Measurements from ENCODE around the gene CLPTM1. TPM values are rescaled to one million over a fixed set of nuclear protein-coding genes. Genes with fewer than 3 reads are reported as not detected.
A peak's percentile ranks its signal among the peaks of the same experiment; 100 is the strongest.

Gene CLPTM1
- total RNA-seq, 1 experiment from 2014 or later = 106 TPM

DNA sequence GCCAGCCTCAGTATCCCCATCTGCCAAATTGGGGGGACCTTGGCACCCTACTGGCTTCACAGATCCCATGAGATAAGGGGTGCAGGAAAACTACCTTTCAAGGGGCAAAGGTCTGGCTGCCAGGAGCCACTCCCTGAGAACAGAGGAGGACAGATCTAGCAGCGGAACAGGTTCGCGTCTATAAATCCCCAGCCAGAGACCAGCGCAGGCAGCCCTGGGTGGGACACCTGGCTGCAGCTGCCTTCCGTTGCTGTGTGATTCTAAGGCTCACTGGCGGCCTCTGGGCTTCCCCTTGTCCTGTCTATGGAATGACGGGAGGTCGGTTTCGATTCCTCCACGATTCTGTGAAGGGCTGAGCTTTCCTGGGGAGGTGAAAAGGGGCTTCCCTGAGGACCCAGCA lies 53.4 kb downstream of the CLPTM1 start:
- peak; percentile 83 for DNase-seq (ENCODE audit: low spot score)

- DNase-seq (ENCODE audit: low spot score) = no peak
Measured at GRCh38 chr19:45009625-45010255, 54.6 kb downstream of the CLPTM1 start.

DNA sequence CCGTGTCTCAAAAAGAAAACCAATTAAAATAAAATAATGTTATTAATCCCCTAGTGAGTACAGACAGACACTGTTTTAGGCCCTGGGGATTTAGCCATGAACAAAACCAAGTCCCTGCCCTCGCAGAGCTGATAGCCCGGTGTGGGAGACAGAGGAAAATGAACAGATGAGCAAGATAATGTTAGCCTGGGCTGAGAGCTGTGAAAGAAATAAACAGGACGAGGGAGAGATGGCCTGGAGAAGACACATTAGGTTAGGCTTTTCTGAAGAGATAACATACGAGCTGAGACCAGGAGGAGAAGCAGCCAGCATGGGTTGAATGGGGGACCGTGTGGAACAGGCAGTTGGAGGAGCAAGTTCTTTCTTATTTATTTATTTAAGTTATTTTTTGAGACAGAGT lies 55.1 kb downstream of the CLPTM1 start:
- no peak for DNase-seq (ENCODE audit: low spot score)

- no peak for DNase-seq (ENCODE audit: low spot score)
Measured at GRCh38 chr19:45011959-45012358, 56.8 kb downstream of the CLPTM1 start.

DNA sequence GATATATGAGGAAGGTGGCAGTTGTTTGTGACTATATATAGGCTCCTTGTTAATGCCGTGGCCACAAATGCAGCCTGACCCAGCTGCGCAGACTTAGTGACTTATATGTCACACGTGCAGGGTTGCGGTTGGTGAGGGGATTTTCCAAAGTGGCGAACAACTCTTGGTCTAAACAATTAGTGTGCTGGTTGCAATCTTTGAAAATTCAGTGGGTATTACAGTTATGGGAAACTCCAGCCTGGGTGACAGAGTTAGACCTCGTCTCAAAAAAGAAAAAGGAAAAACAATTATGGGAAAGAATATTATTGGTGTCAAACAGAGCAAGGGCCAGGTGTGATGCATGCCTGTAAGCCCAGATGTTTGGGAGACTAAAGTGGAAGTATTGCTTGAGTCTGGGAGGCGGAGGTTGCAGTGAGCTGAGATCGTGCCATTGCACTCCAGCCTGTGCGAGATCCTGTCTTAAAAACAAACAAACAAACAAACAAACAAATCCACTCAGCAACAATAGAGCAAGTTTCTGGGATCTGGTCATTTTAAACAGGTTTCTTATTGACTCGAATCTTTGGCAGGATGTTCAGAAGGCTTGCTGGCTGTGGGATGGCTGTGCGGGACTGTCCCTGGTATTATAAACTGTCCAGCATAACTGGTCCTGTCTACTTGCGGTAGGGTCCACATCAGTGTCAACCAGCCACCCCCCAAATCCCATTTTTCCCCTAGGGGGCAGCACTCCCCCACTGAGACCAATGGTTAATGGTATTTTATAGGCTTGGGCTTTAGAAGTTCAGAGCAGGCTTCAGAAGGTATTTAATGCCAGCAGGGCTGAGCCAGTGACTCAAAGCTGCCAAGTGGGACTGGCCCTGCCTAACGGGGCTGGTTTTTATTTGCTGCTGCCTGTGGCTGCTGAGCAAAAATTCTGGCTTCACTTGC lies 61.5 kb downstream of the CLPTM1 start:
- peak; percentile 95 for DNase-seq (ENCODE audit: low spot score)

DNA sequence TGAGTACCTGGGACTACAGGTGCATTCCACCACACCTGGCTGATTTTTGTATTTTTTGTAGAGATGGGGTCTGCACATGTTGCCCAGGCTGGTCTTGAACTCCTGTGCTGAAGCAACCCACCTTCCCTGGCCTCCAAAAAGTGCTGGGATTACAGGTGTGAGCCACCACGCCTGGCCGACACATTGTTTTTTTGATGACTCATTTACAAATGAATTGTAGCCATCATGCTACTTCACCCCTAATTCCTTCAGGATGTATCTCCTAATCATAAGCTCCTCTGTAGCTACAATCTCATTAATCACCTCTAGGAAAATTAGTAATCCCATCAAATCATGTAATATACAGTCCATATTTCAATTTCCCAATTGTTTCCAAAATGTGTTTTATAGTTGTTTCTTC lies 64.0 kb downstream of the CLPTM1 start:
- DNase-seq (ENCODE audit: low spot score) = no peak

- DNase-seq (ENCODE audit: low spot score) = no peak
Measured at GRCh38 chr19:45020071-45020470, 64.9 kb downstream of the CLPTM1 start.

GRCh38 chr19:45021971-45022370 lies 66.8 kb downstream of the CLPTM1 start:
- DNase-seq (ENCODE audit: low spot score) = no peak

- no peak for DNase-seq (ENCODE audit: low spot score)
Measured at GRCh38 chr19:45023048-45023447, 67.9 kb downstream of the CLPTM1 start.

DNA sequence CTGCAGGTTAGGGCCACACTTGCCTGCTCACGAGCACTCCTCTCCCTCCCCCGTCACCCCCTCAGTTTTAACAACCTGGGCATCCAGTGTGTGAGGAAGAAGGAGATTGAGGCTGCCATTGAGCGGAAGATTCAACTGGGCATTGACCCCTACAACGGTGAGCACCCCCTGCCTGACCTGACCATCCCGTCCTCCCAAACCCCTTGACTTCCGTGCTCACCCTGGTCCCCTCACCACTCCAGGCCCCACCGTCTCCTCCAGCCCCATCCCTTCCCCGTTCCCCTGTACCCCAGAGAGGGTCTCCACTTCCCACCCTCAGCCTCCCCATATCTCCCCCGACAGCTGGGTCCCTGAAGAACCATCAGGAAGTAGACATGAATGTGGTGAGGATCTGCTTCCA lies 70.1 kb downstream of the CLPTM1 start:
- no peak for DNase-seq (ENCODE audit: low spot score)

DNA sequence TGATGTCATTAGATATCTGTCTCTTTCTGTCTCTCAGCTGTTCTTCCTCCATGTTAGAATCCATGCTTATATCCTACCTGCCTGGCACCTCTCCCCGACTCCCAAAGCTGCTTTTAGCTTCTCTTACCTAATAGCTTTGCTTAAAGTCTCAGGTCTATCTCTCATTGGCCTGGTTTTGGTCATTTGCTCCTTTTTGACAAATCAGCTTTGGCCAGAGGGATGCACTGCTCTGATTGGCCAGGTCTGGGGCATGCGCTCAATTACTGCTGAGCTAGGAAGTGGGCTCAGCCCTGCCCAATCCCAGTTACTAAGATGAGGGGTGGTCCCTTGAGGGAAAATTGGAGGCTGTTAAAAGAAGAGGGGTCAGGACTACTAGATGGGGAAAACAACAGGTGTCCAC lies 72.2 kb downstream of the CLPTM1 start:
- no peak for DNase-seq (ENCODE audit: low spot score)

GRCh38 chr19:45030825-45031224 lies 75.6 kb downstream of the CLPTM1 start:
- no peak for DNase-seq (ENCODE audit: low spot score)

DNA sequence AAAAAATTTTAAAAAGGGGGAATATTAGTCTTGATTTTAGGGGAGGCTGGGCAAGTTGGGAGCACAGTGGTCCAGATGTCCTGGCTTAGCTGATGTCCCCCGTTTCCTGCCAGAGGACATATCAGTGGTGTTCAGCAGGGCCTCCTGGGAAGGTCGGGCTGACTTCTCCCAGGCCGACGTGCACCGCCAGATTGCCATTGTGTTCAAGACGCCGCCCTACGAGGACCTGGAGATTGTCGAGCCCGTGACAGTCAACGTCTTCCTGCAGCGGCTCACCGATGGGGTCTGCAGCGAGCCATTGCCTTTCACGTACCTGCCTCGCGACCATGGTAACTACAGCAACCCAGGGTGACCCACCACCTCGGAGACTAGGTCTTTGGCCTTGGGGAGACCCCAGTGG lies 77.2 kb downstream of the CLPTM1 start:
- DNase-seq (ENCODE audit: low spot score) = no peak

DNA sequence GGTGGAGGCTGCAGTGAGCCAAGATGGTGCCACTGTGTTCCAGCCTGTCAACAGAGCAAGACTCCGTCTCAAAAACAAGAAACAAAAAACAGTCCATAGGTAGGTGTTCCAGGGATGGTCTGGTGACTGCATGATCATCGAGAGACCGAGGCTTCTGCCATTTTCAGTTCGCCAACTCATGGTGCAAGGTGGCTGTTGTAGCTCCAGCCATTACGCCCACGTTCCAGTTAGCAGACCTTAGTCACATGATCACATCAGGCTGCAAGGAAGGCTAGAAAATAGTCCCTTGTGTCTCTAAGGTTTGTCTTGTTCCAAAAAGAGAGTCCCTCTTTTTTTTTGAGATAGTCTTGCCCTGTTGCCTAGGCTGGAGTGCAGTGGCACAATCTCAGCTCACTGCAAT lies 80.6 kb downstream of the CLPTM1 start:
- DNase-seq (ENCODE audit: low spot score) = no peak

- no peak for DNase-seq (ENCODE audit: low spot score)
Measured at GRCh38 chr19:45037393-45038169, 82.4 kb downstream of the CLPTM1 start.

GRCh38 chr19:45038931-45039893 lies 84.0 kb downstream of the CLPTM1 start, which contains the start of gene CLASRP:
Gene CLASRP (plus strand): TSS chr19:45039045. CDS start chr19:45040213, 1,168 bp downstream.
- DNase-seq (ENCODE audit: low spot score) = peak; percentile 98

GRCh38 chr19:45040059-45040771 lies 85.0 kb downstream of the CLPTM1 start:
- DNase-seq (ENCODE audit: low spot score) = no peak

- DNase-seq (ENCODE audit: low spot score) = no peak
Measured at GRCh38 chr19:45041125-45041524, 85.9 kb downstream of the CLPTM1 start.

Data from HT-29 (cell line).